IPS-NIHi7 (cell line): ENCODE measurements around the gene PIM2.

Source experiments
- DNase-seq: peaks from one replicate; pipeline ENCODE4 v3.0.0; 2012; ENCODE audit warnings: mixed read lengths; ENCODE audit errors: extremely low spot score

Gene PIM2

GRCh38 chrX:48918643-48919340, at the start of gene PIM2:
TSS of gene PIM2 (minus strand) at chrX:48919024. CDS start at chrX:48918834, 190 bp downstream.
- peak; percentile 83 for DNase-seq

- no peak for DNase-seq
These were observed 49.6 kb upstream of the PIM2 start for GRCh38 chrX:48968377-48968776.

- DNase-seq, result no peak
These were observed 48.2 kb upstream of the PIM2 start for GRCh38 chrX:48966796-48967579.

GRCh38 chrX:48965959-48966358, 47.1 kb upstream of the PIM2 start:
- DNase-seq, result no peak

GRCh38 chrX:48961585-48962091, 42.8 kb upstream of the PIM2 start:
- no peak for DNase-seq

- DNase-seq, result no peak
These were observed 41.5 kb upstream of the PIM2 start for GRCh38 chrX:48960291-48960690.

GRCh38 chrX:48958635-48959094, 39.8 kb upstream of the PIM2 start:
- no peak for DNase-seq

GRCh38 chrX:48957827-48958634, 39.2 kb upstream of the PIM2 start:
- DNase-seq, result peak; percentile 92

- DNase-seq, result peak; percentile 63
These were observed 38.6 kb upstream of the PIM2 start, which contains the start of gene OTUD5 for GRCh38 chrX:48957477-48957826. TSS of gene OTUD5 (minus strand) at chrX:48957607. CDS start at chrX:48957570, 37 bp downstream.

- DNase-seq, result no peak
These were observed 38.0 kb upstream of the PIM2 start for GRCh38 chrX:48956728-48957414.

- no peak for DNase-seq
These were observed 29.8 kb upstream of the PIM2 start for GRCh38 chrX:48948589-48948988.

GRCh38 chrX:48945517-48946348, 26.9 kb upstream of the PIM2 start:
- peak; percentile 65 for DNase-seq

GRCh38 chrX:48942895-48943294, 24.1 kb upstream of the PIM2 start:
- DNase-seq, result no peak

- DNase-seq, result no peak
These were observed 21.7 kb upstream of the PIM2 start for GRCh38 chrX:48940404-48940955.

- no peak for DNase-seq
These were observed 20.9 kb upstream of the PIM2 start for GRCh38 chrX:48939524-48940228.

- DNase-seq, result no peak
These were observed 20.0 kb upstream of the PIM2 start for GRCh38 chrX:48938721-48939425.

GRCh38 chrX:48937054-48937907, 18.5 kb upstream of the PIM2 start:
- DNase-seq, result peak; percentile 35
